ENCODE data around the gene PYGM. TPM values are rescaled to one million over a fixed set of nuclear protein-coding genes. Genes with fewer than 3 reads are reported as not detected.
"Not testable (repeated sequence)": the region's sequence is repeated elsewhere in the genome, so short reads cannot be mapped to it uniquely, and the experiment has no call there.

The PYGM gene
- total RNA-seq, 1 donor from 2014 or later = 8.1 TPM

DNA sequence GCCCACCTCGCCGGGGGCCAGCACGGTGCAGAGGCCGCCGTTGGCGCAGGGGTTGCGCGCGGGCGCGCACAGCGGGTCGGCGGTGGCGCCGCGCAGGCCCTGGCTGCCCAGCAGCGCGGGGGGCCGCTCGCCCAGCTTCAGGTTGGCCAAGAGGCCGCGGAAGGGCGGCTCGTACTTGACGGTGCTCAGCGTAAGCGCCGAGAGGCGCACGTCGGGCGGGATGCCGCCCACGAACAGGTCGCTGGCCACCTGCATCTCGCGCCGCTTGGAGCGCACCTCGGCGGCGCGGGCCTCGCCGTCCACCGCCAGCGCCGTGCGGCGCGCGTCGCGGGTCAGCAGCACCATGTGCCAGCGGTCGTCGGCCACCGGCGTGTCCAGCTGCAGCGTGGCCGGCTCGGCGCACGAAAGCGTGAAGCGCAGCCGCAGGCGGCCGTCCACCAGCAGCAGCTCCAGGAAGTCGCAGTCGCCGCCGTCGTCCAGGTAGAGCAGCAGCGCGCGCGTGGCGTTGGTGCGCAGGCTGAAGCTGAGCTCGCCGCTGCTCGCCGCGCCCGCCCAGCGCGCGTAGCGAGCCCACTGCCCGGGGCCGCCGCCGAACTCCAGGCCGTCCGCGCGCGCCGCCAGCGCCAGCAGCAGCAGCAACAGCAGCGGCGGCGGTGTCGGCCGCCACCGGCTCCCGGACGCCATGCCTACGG lies 46.6 kb downstream of the PYGM start:
- intact Hi-C loops (cut with DNase I) = no loop called here
- ATAC-seq (no peak), DNase-seq (ENCODE audit: low spot score) (no peak)

GRCh38 chr11:64712430-64713015 lies 47.3 kb downstream of the PYGM start:
- intact Hi-C loops (cut with DNase I) = no loop called here
- ATAC-seq = no peak
- no peak for DNase-seq (ENCODE audit: low spot score)

DNA sequence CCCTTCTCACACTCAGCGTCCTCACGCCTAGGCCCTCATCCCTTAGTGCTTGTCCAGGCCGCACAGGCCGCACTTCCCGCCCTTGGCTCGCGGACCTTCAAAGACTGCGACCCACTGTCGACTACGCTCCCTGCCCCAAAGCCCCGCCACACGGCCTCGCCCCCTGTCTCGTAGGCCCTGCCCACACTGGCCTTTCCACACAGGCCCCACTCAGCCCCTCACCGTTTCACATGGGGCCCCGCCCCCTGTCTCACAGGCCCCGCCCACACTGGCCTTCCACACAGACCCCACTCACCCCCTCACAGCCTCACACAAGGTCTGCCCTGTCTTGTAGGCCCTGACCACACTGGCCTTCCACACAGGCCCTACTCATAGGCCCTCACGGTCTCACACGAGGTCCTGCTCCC lies 47.8 kb downstream of the PYGM start:
- intact Hi-C loops (cut with DNase I) = no loop called here

DNA sequence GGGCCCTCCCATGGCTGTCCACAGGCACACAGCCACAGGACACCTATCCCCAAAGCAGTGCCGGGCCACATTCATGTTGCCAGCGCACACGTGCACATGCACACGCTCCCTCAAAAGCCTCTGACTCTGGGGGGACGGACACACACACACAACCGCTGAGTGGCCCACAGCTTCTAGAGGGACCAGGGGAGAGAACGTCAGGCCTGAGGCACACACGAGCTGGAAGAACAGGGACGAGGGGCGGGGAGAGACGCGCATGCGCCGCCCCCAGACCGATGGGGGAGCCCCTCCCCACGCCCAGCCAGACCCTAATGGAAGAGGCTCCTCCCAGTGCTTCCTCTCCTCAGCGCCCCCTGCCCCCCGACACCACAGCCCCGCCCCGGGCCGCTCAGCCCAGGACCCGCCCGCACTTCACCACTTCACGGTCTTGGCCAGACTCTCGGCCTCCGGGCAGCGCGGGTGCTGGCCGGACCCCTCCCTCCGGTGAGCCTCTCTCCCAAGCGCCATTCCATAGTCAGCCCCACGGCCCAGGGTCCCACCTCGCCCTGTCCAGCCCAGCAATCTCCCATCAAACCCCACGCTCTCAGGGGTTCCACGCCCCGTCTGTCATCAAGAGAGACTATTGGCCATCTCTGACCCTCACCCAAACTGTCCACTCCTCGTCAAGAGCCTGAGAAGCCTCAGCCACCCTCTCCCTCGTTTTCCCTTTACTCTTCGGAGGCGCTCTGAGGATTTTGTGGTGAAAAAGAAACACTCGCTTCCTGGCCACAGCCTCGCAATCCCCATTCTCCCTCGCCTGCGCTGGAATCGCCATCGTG lies 48.4 kb downstream of the PYGM start:
- intact Hi-C loops (cut with DNase I) = no loop called here
- ATAC-seq = no peak

More for the DNA sequence above, 47.8 kb downstream of the PYGM start:
- ATAC-seq (no peak), DNase-seq (ENCODE audit: low spot score) (no peak)

GRCh38 chr11:64710418-64711137 lies 49.2 kb downstream of the PYGM start:
- ATAC-seq = no peak
- no peak for DNase-seq (ENCODE audit: low spot score)
- intact Hi-C loops (cut with DNase I) = no loop called here

More for the DNA sequence above, 48.4 kb downstream of the PYGM start:
- no peak for DNase-seq (ENCODE audit: low spot score)

- DNase-seq (ENCODE audit: low spot score) (no peak), ATAC-seq (no peak)
- intact Hi-C loops (cut with DNase I) = no loop called here
Observed at GRCh38 chr11:64705501-64705900, 54.3 kb downstream of the PYGM start.

DNA sequence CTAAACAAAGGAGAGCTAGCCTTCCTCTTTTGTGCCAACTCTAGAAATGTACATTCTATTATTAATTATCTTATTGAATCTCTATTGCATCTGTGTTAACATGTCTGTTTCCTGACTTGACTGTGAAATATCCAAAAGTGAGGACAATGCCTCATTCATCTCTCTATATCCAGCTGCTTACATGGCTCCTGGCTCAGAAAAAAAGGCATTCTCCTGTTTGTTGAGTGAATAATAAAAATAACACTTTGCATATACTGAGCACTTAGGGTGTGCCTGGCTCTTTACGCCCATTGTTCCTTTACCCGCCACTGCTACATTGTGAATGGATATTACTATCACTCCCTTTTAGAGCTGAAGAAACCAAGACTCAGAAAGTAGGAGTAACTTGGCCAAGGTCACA lies 56.7 kb downstream of the PYGM start:
- intact Hi-C loops (cut with DNase I) = no loop called here

GRCh38 chr11:64701956-64702355 lies 57.8 kb downstream of the PYGM start:
- intact Hi-C loops (cut with DNase I); ATAC-seq; DNase-seq (ENCODE audit: low spot score): not testable (repeated sequence)

More for the DNA sequence above, 56.7 kb downstream of the PYGM start:
- ATAC-seq = no peak
- no peak for DNase-seq (ENCODE audit: low spot score)

DNA sequence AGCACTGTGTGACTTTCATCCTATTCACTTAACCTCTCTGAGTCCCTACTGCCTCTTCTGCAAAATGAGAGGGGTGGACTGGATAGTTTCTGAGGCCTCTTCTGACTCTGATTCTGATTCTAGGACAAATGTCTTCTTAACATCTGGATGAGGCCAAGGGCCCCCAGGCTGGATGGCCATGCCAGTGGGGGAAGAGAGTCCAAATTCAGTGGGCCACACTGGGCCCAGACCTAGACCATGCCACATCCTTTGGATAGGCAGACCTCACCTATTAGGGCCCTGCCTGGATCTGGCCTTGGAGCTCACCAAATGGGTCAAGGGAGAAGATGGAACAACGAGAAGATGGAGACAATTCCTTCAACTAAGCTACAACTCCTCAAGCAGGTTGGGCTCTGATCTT lies 61.3 kb downstream of the PYGM start:
- DNase-seq (ENCODE audit: low spot score) (no peak), ATAC-seq (no peak)
- intact Hi-C loops (cut with DNase I) = no loop called here

DNA sequence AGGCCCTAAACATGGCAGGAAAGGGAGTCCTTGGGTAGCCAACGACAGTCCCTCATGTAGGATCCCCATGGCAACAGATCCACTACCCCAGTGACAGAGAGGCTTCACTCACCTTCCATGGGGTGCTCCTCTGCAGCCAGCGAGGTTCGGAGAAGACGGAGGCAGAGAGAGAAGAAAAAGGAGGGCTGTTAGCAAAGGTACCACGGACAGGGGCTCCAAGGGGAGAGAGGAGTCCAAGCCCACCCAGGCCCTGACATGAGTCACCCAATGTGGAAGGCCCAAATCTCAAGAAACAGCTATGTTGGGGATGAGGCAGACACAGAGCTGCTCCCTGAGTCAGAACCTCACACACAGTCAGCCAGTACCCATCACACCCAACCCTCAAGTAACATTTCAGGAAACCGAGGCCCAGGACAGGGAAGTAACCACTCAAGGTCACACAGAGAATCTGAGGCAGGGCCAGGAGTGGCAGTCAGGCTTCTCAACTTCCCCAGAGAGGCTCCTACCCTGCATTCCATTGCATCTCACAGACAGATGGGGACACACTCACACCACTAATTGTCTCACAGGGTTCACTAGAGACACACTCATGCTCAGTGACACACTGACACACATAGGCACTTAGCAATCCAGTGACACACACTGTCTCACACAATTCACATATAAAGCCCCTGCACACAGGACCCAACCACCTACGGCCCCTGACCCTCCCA lies 62.0 kb downstream of the PYGM start:
- no peak for DNase-seq (ENCODE audit: low spot score)
- intact Hi-C loops (cut with DNase I) = no loop called here
- ATAC-seq = no peak

Other genes starting within 250 kb of the PYGM start
- gene SLC22A11, start 204.0 kb downstream of the PYGM start, total RNA-seq = not detected
- gene SLC22A12, start 168.8 kb downstream of the PYGM start, total RNA-seq = not detected
- 13.7 TPM for gene NRXN2, start 36.8 kb downstream of the PYGM start, total RNA-seq
- 39.7 TPM for gene RASGRP2, start 15.8 kb downstream of the PYGM start, total RNA-seq
- gene SF1, start 18.6 kb upstream of the PYGM start, total RNA-seq = 366 TPM
- 18.0 TPM for gene MAP4K2, start 43.2 kb upstream of the PYGM start, total RNA-seq
- gene MEN1, start 50.6 kb upstream of the PYGM start, total RNA-seq = 17.7 TPM
- 0.58 TPM for gene CDC42BPG, start 84.7 kb upstream of the PYGM start, total RNA-seq
- 64.5 TPM for gene EHD1, start 118.6 kb upstream of the PYGM start, total RNA-seq
- gene ATG2A, start 157.2 kb upstream of the PYGM start, total RNA-seq = 28.0 TPM
- gene PPP2R5B, start 164.7 kb upstream of the PYGM start, total RNA-seq = 21.1 TPM
- gene GPHA2, start 175.9 kb upstream of the PYGM start, total RNA-seq = not detected
- not detected for gene MAJIN, start 212.1 kb upstream of the PYGM start, total RNA-seq
- 2.9 TPM for gene BATF2, start 237.0 kb upstream of the PYGM start, total RNA-seq